MCF 10A (cell line): Measurements from ENCODE around the gene TRIM41. TPM values are rescaled to one million over a fixed set of nuclear protein-coding genes. Genes with fewer than 3 reads are reported as not detected.
A peak's percentile ranks its signal among the peaks of the same experiment; 100 is the strongest.

Experiments
- BruUV-seq: library from RNA; stranded (reverse); fragments of 400-500 nt; replicated peaks from 2 replicates; lab custom pipeline; 2021; lab: Mats Ljungman, UMichigan
- CTCF ChIA-PET: fragments of 300-600 bp; sonication (Branson Sonifier 250); formaldehyde crosslinking; extraction: SDS; loops from one replicate; lab custom pipeline; 2021; ENCODE audit warnings: antibody characterized with exemption, inconsistent platforms; lab: Yijun Ruan, JAX
- POLR2A ChIA-PET: fragments of 300-600, 350-650 bp; sonication (Branson Sonifier 250); formaldehyde crosslinking; extraction: SDS; loops from one replicate; lab custom pipeline; 2020; ENCODE audit warnings: antibody characterized with exemption, inconsistent platforms; lab: Yijun Ruan, JAX
- DNase-seq: peaks from one replicate; pipeline ENCODE4 v3.0.0-alpha.2; 2018; ENCODE audit not compliant: unreplicated experiment
- H3K27ac Mint-ChIP-seq: one replicate; pipeline ENCODE4 v1.8.0; 2022; ENCODE audit warnings: mild to moderate bottlenecking, low read depth, mixed read lengths; ENCODE audit not compliant: unreplicated experiment
- H3K27me3 Mint-ChIP-seq: one replicate; pipeline ENCODE4 v1.8.0; 2022; ENCODE audit warnings: mixed read lengths; ENCODE audit not compliant: insufficient read depth, unreplicated experiment
- H3K36me3 Mint-ChIP-seq: one replicate; pipeline ENCODE4 v1.8.0; 2022; ENCODE audit warnings: mild to moderate bottlenecking, moderate library complexity, mixed read lengths; ENCODE audit not compliant: insufficient read depth, unreplicated experiment
- H3K4me1 Mint-ChIP-seq: one replicate; pipeline ENCODE4 v1.8.0; 2022; ENCODE audit warnings: mixed read lengths; ENCODE audit not compliant: insufficient read depth, unreplicated experiment
- H3K4me3 Mint-ChIP-seq: one replicate; pipeline ENCODE4 v1.8.0; 2022; ENCODE audit warnings: mild to moderate bottlenecking, moderate library complexity, mixed read lengths; ENCODE audit not compliant: unreplicated experiment
- H3K9me3 Mint-ChIP-seq: one replicate; pipeline ENCODE4 v1.8.0; 2022; ENCODE audit warnings: mixed read lengths; ENCODE audit not compliant: unreplicated experiment
- CTCF ChIP-seq: fragments of 200-600 bp; IDR thresholded peaks from one replicate; pipeline ENCODE4 v1.8.0; 2022; ENCODE audit warnings: antibody characterized with exemption, mild to moderate bottlenecking; ENCODE audit not compliant: unreplicated experiment
- intact Hi-C: fragments of 100-400 bp; cut with micrococcal nuclease; formaldehyde crosslinking; loops from 2 replicates; pipeline ENCODE4 v1.14.1; 2022
- total RNA-seq: library from RNA; stranded (reverse); gene quantifications from 2 replicates; pipeline ENCODE4 v1.2.3, GENCODE V29; 2022

TRIM41 gene
- total RNA-seq, 1 experiment from 2014 or later, result 49.4 TPM

GRCh38 chr5:181186022-181186421 is 37.1 kb upstream of the TRIM41 start:
- no peak for TF ChIP-seq CTCF
- intact Hi-C loops, result loop anchor here (5.0 to 10.0 kb wide), 2 partner anchors 321 to 384 kb away; partner anchors contain the start of genes MGAT1 and ZFP62
- no peaks in the 10 kb centered on the region for H3K27me3 Mint-ChIP-seq
- H3K27ac Mint-ChIP-seq, result no peak overlapping the region
- H3K4me3 Mint-ChIP-seq, result no peak overlapping the region
- peaks cover 28% of the 10 kb centered on the region for H3K36me3 Mint-ChIP-seq
- no peaks in the 10 kb centered on the region for H3K9me3 Mint-ChIP-seq
- ChIA-PET POLR2A (interaction anchor here (2.0 to 8.8 kb wide), 7 partner anchors 18 to 317 kb away, joined by 9 to 432 read pairs (median 21); partner anchors contain the start of genes RACK1, TRIM41, TRIM52 and TRIM7), CTCF (interaction anchor here (0.5 to 2.1 kb wide), 4 partner anchors 27 to 402 kb away, joined by 4 to 8 read pairs (median 6); no protein-coding TSS in a partner anchor)
- BruUV-seq, result no TSS peak
- H3K4me1 Mint-ChIP-seq, result peaks cover 12% of the 10 kb centered on the region
- DNase-seq, result no peak

GRCh38 chr5:181186986-181187499 is 36.0 kb upstream of the TRIM41 start:
- POLR2A ChIA-PET, result interaction anchor here (0.8 to 8.8 kb wide), 12 partner anchors 14 to 387 kb away, joined by 3 to 432 read pairs (median 12); partner anchors contain the start of genes RACK1, TRIM41, TRIM7 and ZFP62
- Mint-ChIP-seq H3K27me3 (no peaks in the 10 kb centered on the region), H3K4me3 (peak overlapping the region; percentile 96), H3K4me1 (peaks cover 8% of the 10 kb centered on the region), H3K36me3 (peaks cover 38% of the 10 kb centered on the region), H3K9me3 (no peaks in the 10 kb centered on the region), H3K27ac (peak overlapping the region; percentile 93)
- intact Hi-C loops, result loop anchor here (5.0 to 10.0 kb wide), 2 partner anchors 322 to 385 kb away; partner anchors contain the start of genes MGAT1 and ZFP62
- TF ChIP-seq CTCF, result no peak
- CTCF ChIA-PET, result interaction anchor here (0.9 to 7.4 kb wide), 3 partner anchors 14 to 387 kb away, joined by 3 to 67 read pairs (median 10); partner anchors contain the start of gene TRIM7
- peak; percentile 37 for DNase-seq
- BruUV-seq, result no TSS peak

- peak; percentile 40 for TF ChIP-seq CTCF
Measured at GRCh38 chr5:181187500-181188213, 35.4 kb upstream of the TRIM41 start.

More at GRCh38 chr5:181187500-181188213, 35.4 kb upstream of the TRIM41 start:
- peak overlapping the region; percentile 93 for H3K27ac Mint-ChIP-seq
- TSS peak; percentile 63 for BruUV-seq
- peaks cover 7% of the 10 kb centered on the region for H3K4me1 Mint-ChIP-seq
- peaks cover 38% of the 10 kb centered on the region for H3K36me3 Mint-ChIP-seq
- no peaks in the 10 kb centered on the region for H3K9me3 Mint-ChIP-seq
- intact Hi-C loops, result loop anchor here (1.0 to 10.0 kb wide), 6 partner anchors 15 to 403 kb away; partner anchors contain the start of genes MGAT1, TRIM52 and ZFP62
- peak overlapping the region; percentile 96 for H3K4me3 Mint-ChIP-seq
- no peaks in the 10 kb centered on the region for H3K27me3 Mint-ChIP-seq
- CTCF ChIA-PET, result interaction anchor here (0.6 to 7.4 kb wide), 6 partner anchors 9 to 817 kb away, joined by 3 to 67 read pairs (median 4); partner anchors contain the start of gene TRIM7
- POLR2A ChIA-PET, result interaction anchor here (0.8 to 8.8 kb wide), 17 partner anchors 15 to 388 kb away, joined by 3 to 432 read pairs (median 11); partner anchors contain the start of genes RACK1, TRIM41, TRIM52 and TRIM7
- peak; percentile 92 for DNase-seq
